Non-pigmented ciliary epithelial cell (primary cell): ENCODE measurements around the gene IGF1R.

Experiments used
- DNase-seq: peaks from one replicate; pipeline ENCODE4 v3.0.0-alpha.2; 2010; ENCODE audit warnings: low read depth

The IGF1R gene

GRCh38 chr15:98889930-98890695 lies 241.8 kb downstream of the IGF1R start:
- DNase-seq = peak; percentile 99

- no peak for DNase-seq
Observed at GRCh38 chr15:98891301-98891700, 243.0 kb downstream of the IGF1R start.

GRCh38 chr15:98893401-98893800 lies 245.1 kb downstream of the IGF1R start:
- DNase-seq = no peak

- DNase-seq = no peak
Observed at GRCh38 chr15:98894312-98894711, 246.0 kb downstream of the IGF1R start.

- DNase-seq = peak; percentile 63
Observed at GRCh38 chr15:98896002-98896721, 247.8 kb downstream of the IGF1R start.

- peak; percentile 99 for DNase-seq
Observed at GRCh38 chr15:98896802-98897732, 248.7 kb downstream of the IGF1R start.

GRCh38 chr15:98898122-98898521 lies 249.8 kb downstream of the IGF1R start:
- no peak for DNase-seq

- DNase-seq = no peak
Observed at GRCh38 chr15:98899272-98900021, 251.1 kb downstream of the IGF1R start.

GRCh38 chr15:98900356-98900755 lies 252.0 kb downstream of the IGF1R start:
- peak; percentile 46 for DNase-seq

- no peak for DNase-seq
Observed at GRCh38 chr15:98901434-98902072, 253.2 kb downstream of the IGF1R start.

- no peak for DNase-seq
Observed at GRCh38 chr15:98902931-98903330, 254.6 kb downstream of the IGF1R start.

GRCh38 chr15:98903377-98904018 lies 255.2 kb downstream of the IGF1R start:
- DNase-seq = peak; percentile 38

GRCh38 chr15:98904544-98904943 lies 256.2 kb downstream of the IGF1R start:
- no peak for DNase-seq

GRCh38 chr15:98905963-98906711 lies 257.8 kb downstream of the IGF1R start:
- no peak for DNase-seq

- no peak for DNase-seq
Observed at GRCh38 chr15:98906712-98907083, 258.4 kb downstream of the IGF1R start.

GRCh38 chr15:98907927-98908471 lies 259.7 kb downstream of the IGF1R start:
- no peak for DNase-seq

GRCh38 chr15:98909968-98910885 lies 261.9 kb downstream of the IGF1R start:
- no peak for DNase-seq

GRCh38 chr15:98914626-98915025 lies 266.3 kb downstream of the IGF1R start:
- DNase-seq = peak; percentile 79

GRCh38 chr15:98916826-98917225 lies 268.5 kb downstream of the IGF1R start:
- DNase-seq = no peak
